Lung (tissue), 12 donors: Measurements from ENCODE around the gene RASAL3. TPM values are rescaled to one million over a fixed set of nuclear protein-coding genes. Genes with fewer than 3 reads are reported as not detected.

ENCODE experiments used
- ATAC-seq: fragments of 200-7000 bp; cut with Tn5 transposase; one replicate; pipeline ENCODE4 v1.9.1; 2020; ENCODE audit warnings: moderate number of reproducible peaks; ENCODE audit not compliant: insufficient read depth, low FRiP score
- DNase-seq, 3 donors: peaks; one replicate each; pipeline ENCODE4 v3.0.0-alpha.2; 2013 to 2017
- H3K27ac ChIP-seq, 2 donors: one replicate each; pipeline ENCODE4 v1.5.1; 2013; ENCODE audit warnings: mild to moderate bottlenecking in 2 of 2, moderate library complexity in 2 of 2, control low read depth in 1 of 2, inconsistent platforms in 1 of 2, low read depth in 1 of 2, low read length in 1 of 2
- H3K27me3 ChIP-seq, 3 donors: one replicate each; pipeline ENCODE4 v1.5.1; 2013; ENCODE audit warnings: low read length in 2 of 3; ENCODE audit not compliant: control insufficient read depth in 3 of 3, insufficient read depth in 3 of 3
- H3K36me3 ChIP-seq, 4 donors: one replicate each; pipeline ENCODE4 v1.5.1; 2013; ENCODE audit warnings: low read length in 4 of 4, mild to moderate bottlenecking in 1 of 4, moderate library complexity in 1 of 4; ENCODE audit not compliant: control insufficient read depth in 4 of 4, insufficient read depth in 4 of 4
- H3K4me1 ChIP-seq, 5 donors: one replicate each; pipeline ENCODE4 v1.5.1; 2013; ENCODE audit warnings: low read length in 5 of 5, mild to moderate bottlenecking in 2 of 5, moderate library complexity in 1 of 5; ENCODE audit not compliant: control insufficient read depth in 5 of 5, insufficient read depth in 5 of 5
- H3K4me3 ChIP-seq: one replicate; pipeline ENCODE4 v1.5.1; 2013; ENCODE audit warnings: mild to moderate bottlenecking, control low read depth, moderate library complexity
- H3K9ac ChIP-seq, 2 donors: one replicate each; pipeline ENCODE4 v1.5.1; 2013; ENCODE audit warnings: low read length in 2 of 2, control low read depth in 1 of 2; ENCODE audit not compliant: insufficient read depth in 1 of 2
- H3K9me3 ChIP-seq, 4 donors: one replicate each; pipeline ENCODE4 v1.5.1; 2013; ENCODE audit warnings: low read length in 3 of 4, mild to moderate bottlenecking in 1 of 4, moderate library complexity in 1 of 4; ENCODE audit not compliant: control insufficient read depth in 4 of 4, insufficient read depth in 3 of 4
- WGBS, 2 donors: extraction: QIAGEN DNeasy Blood & Tissue Kit; methylation state at CpG; one replicate each; pipeline ENCODE4 v1.1.7; 2013; 5-methylcytosine and 5-hydroxymethylcytosine counted together
- polyA plus RNA-seq, 2 donors: library from polyadenylated mRNA; stranded (reverse); fragments of 200-250 nt; gene quantifications; one replicate each; pipeline ENCODE4 v1.2.1, GENCODE V29; 2013
- total RNA-seq, 2 donors: library from RNA; depleted of rRNA in 1 of 2; stranded (reverse); fragments of >200 nt in 1 of 2; gene quantifications; one replicate each; pipeline ENCODE4 v1.2.1, GENCODE V29; 2014 to 2021
- TF ChIP-seq, protein P1 (sequence below): IDR thresholded peaks from 2 replicates; pipeline ENCODE4 v1.5.1; 2012; ENCODE audit warnings: mild to moderate bottlenecking; ENCODE audit errors: control extremely low read depth, extremely low read depth
- donor health status: control.
- donor health status: control.
- donor health status: Bipolar disorder and iron deficiency.
- donor health status: healthy.
- donor health status: DM: yes; HTN: yes; CAD: no.

The RASAL3 gene
- total and polyA plus RNA-seq, 4 donors: 4.6 to 18.2 (median 9.6) TPM

DNA sequence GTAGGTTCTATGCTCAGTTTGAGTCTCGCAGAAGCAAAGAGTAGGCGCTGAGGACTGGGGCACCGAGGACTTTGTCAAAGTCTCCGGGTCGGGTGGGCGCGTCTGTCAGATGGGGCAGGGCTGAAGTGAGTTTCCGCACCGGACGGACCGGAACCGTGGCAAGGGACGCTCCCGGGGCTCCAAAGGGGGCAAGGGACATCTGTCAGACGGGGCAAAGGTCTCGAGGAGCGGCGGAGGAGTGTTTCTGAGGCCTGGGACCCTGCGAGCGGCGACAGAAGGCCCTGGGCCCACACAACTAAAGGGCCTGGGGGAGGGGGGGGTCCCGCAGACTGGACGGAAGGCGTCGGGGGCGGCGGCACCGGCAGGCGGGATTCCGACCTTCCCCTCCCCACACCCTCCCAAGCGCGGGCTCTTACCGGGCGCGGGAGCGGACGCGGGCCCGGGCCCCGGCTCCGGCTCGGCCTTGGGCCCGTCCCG, 32.3 kb downstream of the RASAL3 start:
- TF ChIP-seq, protein P1, sequence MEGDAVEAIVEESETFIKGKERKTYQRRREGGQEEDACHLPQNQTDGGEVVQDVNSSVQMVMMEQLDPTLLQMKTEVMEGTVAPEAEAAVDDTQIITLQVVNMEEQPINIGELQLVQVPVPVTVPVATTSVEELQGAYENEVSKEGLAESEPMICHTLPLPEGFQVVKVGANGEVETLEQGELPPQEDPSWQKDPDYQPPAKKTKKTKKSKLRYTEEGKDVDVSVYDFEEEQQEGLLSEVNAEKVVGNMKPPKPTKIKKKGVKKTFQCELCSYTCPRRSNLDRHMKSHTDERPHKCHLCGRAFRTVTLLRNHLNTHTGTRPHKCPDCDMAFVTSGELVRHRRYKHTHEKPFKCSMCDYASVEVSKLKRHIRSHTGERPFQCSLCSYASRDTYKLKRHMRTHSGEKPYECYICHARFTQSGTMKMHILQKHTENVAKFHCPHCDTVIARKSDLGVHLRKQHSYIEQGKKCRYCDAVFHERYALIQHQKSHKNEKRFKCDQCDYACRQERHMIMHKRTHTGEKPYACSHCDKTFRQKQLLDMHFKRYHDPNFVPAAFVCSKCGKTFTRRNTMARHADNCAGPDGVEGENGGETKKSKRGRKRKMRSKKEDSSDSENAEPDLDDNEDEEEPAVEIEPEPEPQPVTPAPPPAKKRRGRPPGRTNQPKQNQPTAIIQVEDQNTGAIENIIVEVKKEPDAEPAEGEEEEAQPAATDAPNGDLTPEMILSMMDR: no peak
- H3K9ac ChIP-seq: peak overlapping the region; percentile 17 to 76
- H3K36me3 ChIP-seq: peaks cover 0 to 22% (median 7%) of the 10 kb centered on the region in 4 donors
- DNase-seq: no peak
- H3K27me3 ChIP-seq: no peaks in the 10 kb centered on the region
- H3K27ac ChIP-seq: peak overlapping the region; percentile 36 to 52
- 0 to 1% methylated on average over 21 to 43 of the region's 44 CpGs for WGBS, 2 donors
- ATAC-seq: no peak
- H3K4me3 ChIP-seq: peak overlapping the region; percentile 66
- peaks cover 0 to 18% (median 10%) of the 10 kb centered on the region in 5 donors for H3K4me1 ChIP-seq
- no peaks in the 10 kb centered on the region for H3K9me3 ChIP-seq

DNA sequence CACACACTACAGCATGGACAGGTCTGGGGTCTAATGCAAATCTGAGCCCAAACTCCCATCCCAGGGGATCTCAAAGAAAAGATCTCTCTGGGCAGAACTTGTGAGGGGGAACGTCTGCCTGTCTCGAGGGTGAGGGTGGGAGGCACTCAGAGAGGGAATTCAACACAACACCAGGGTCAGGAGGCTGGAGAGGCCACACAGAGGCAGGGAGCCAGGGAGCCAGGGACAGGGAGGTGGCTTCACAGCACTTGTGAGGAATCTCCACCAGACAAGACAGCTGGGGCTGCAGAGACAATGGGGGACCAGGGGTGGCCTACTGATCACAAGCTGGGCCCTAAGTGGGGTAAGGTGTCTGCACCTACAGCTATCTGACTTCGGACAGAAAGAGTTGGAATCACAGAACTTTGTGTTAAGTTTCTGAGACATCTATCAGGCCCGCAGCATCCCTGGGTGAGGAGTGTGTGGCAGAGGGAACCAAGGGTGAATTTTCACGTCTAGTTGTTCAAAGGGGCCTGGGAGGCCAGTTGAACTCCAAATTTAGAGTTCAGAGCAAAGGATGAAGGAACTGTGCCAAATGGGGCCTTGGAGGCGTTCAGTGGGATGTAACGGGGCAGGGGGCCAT, 32.8 kb downstream of the RASAL3 start:
- TF ChIP-seq, protein P1: no peak
- no peak for ATAC-seq
- peaks cover 0 to 28% (median 12%) of the 10 kb centered on the region in 4 donors for H3K36me3 ChIP-seq
- WGBS, 2 donors: 19 to 28% methylated on average over 7 of the region's 7 CpGs
- peak overlapping the region; percentile 17 to 76 for H3K9ac ChIP-seq
- peaks cover 0 to 18% (median 10%) of the 10 kb centered on the region in 5 donors for H3K4me1 ChIP-seq
- no peak overlapping the region for H3K27ac ChIP-seq
- no peaks in the 10 kb centered on the region for H3K27me3 ChIP-seq
- H3K4me3 ChIP-seq: peak overlapping the region; percentile 66
- H3K9me3 ChIP-seq: no peaks in the 10 kb centered on the region
- peak in 1 of 3 donors; percentile 27 for DNase-seq

DNA sequence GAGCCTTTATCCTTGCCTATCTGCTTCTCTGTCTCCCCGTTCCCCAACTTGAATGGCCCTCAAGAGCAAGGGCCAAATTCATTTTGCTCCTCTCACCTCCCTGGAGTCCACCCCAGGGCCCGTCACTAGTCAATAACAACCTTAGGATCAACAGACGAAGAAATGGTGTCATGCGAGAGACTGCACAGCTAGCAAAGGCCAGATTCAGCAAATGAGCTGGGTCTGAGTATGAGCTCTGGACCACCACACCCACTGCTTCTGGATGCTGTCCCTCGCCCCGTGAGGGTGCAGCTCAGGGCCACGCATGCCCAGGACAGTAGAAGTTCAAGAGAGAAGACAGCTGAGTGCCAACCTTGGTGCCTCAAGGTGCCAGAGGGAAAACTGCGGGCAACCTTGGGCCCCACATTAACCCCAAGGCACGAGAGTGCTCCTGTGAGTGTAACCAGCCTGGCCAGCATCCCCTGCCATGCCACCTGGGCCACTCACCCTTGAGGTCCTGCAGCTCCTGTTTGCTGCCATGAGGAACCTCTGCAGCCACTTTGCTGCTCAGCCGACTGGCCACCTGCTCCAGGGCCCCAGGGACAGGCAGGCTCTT, 33.7 kb downstream of the RASAL3 start:
- H3K4me3 ChIP-seq: peak overlapping the region; percentile 12
- peaks cover 0 to 18% (median 10%) of the 10 kb centered on the region in 5 donors for H3K4me1 ChIP-seq
- peaks cover 0 to 34% (median 19%) of the 10 kb centered on the region in 4 donors for H3K36me3 ChIP-seq
- WGBS, 2 donors: 86 to 91% methylated on average over 10 of the region's 10 CpGs
- TF ChIP-seq, protein P1: no peak
- no peak overlapping the region for H3K27ac ChIP-seq
- ATAC-seq (no peak), DNase-seq (no peak)
- H3K9ac ChIP-seq: no peak overlapping the region
- no peaks in the 10 kb centered on the region for H3K9me3 ChIP-seq
- no peaks in the 10 kb centered on the region for H3K27me3 ChIP-seq
